CD14-positive monocyte (primary cell): ENCODE measurements around the gene SPRY4. TPM values are rescaled to one million over a fixed set of nuclear protein-coding genes. Genes with fewer than 3 reads are reported as not detected.

ENCODE experiments used
- DNase-seq, 3 donors: peaks; one replicate each; pipeline ENCODE4 v3.0.0-alpha.2; 2011 to 2022
- H2AFZ ChIP-seq: 2 replicates; pipeline ENCODE4 v1.6.0; 2012; ENCODE audit warnings: mild to moderate bottlenecking, low read depth, low read length, inconsistent platforms; ENCODE audit not compliant: insufficient read depth, poor library complexity, severe bottlenecking
- H3K27ac ChIP-seq, 2 donors: 1 replicate in 1 of 2; 2 replicates in 1 of 2; pipeline ENCODE4 v1.5.1; 2012 to 2013; ENCODE audit warnings: low read length in 2 of 2, control low read depth in 1 of 2, inconsistent platforms in 1 of 2, low read depth in 1 of 2, mild to moderate bottlenecking in 1 of 2
- H3K27me3 ChIP-seq, 2 donors: one replicate each; pipeline versions ENCODE4 v1.6.0 to v1.6.1; 2011 to 2013; ENCODE audit warnings: low read length in 2 of 2; ENCODE audit not compliant: control insufficient read depth in 2 of 2, insufficient read depth in 2 of 2
- H3K36me3 ChIP-seq, 2 donors: replicated peaks in 1 of 2; 1 replicate in 1 of 2; 2 replicates in 1 of 2; pipeline versions ENCODE4 v1.5.1 to v1.6.1; 2012 to 2013; ENCODE audit warnings: low read length in 2 of 2, control low read depth in 1 of 2, inconsistent platforms in 1 of 2, mild to moderate bottlenecking in 1 of 2; ENCODE audit not compliant: insufficient read depth in 2 of 2, control insufficient read depth in 1 of 2
- H3K4me1 ChIP-seq, 2 donors: 1 replicate in 1 of 2; 2 replicates in 1 of 2; pipeline versions ENCODE4 v1.5.1 to v1.6.1; 2012 to 2013; ENCODE audit warnings: low read length in 2 of 2, control low read depth in 1 of 2, inconsistent platforms in 1 of 2, mild to moderate bottlenecking in 1 of 2, moderate library complexity in 1 of 2; ENCODE audit not compliant: insufficient read depth in 2 of 2, control insufficient read depth in 1 of 2
- H3K4me2 ChIP-seq: replicated peaks from 2 replicates; pipeline ENCODE3; 2012; ENCODE audit warnings: low read length, moderate library complexity, mild to moderate bottlenecking; ENCODE audit not compliant: poor library complexity, severe bottlenecking; ENCODE audit errors: extremely low read depth
- H3K4me3 ChIP-seq, 3 experiments: fragments of 200-600 bp in 1 of 3; sonication (generic) in 1 of 3; replicated peaks in 1 of 3; 1 replicate in 2 of 3; 2 replicates in 1 of 3; pipeline ENCODE4 v1.5.1; 2011 to 2013; ENCODE audit warnings: low read length in 3 of 3, mild to moderate bottlenecking in 3 of 3, control low read depth in 2 of 3, low read depth in 2 of 3, inconsistent platforms in 1 of 3, moderate library complexity in 1 of 3
- H3K79me2 ChIP-seq: 2 replicates; pipeline ENCODE4 v1.6.0; 2012; ENCODE audit warnings: mild to moderate bottlenecking, control low read depth, inconsistent platforms, low read length, moderate library complexity; ENCODE audit not compliant: insufficient read depth
- H3K9ac ChIP-seq: 2 replicates; pipeline ENCODE4 v1.6.0; 2017; ENCODE audit warnings: low read length, mild to moderate bottlenecking; ENCODE audit not compliant: insufficient read depth, poor library complexity, severe bottlenecking
- H3K9me3 ChIP-seq, 2 donors: replicated peaks in 1 of 2; 1 replicate in 1 of 2; 2 replicates in 1 of 2; pipeline versions ENCODE4 v1.5.1 to v1.6.1; 2012 to 2013; ENCODE audit warnings: low read length in 2 of 2, control low read depth in 1 of 2; ENCODE audit not compliant: control insufficient read depth in 1 of 2, insufficient read depth in 1 of 2
- H4K20me1 ChIP-seq: 2 replicates; pipeline ENCODE4 v1.6.0; 2012; ENCODE audit warnings: mild to moderate bottlenecking, low read length, control low read depth, moderate library complexity; ENCODE audit not compliant: insufficient read depth
- H3K27ac Mint-ChIP-seq, 7 donors: one replicate each; pipeline ENCODE4 v1.8.0; 2020; ENCODE audit warnings: mild to moderate bottlenecking in 7 of 7, mixed read lengths in 7 of 7, moderate library complexity in 6 of 7, inconsistent platforms in 2 of 7
- H3K27me3 Mint-ChIP-seq, 3 donors: one replicate each; pipeline ENCODE4 v1.8.0; 2021 to 2022; ENCODE audit warnings: low read depth in 3 of 3, mild to moderate bottlenecking in 3 of 3, mixed read lengths in 3 of 3, moderate library complexity in 3 of 3, inconsistent platforms in 1 of 3
- H3K36me3 Mint-ChIP-seq, 2 donors: one replicate each; pipeline ENCODE4 v1.8.0; 2020; ENCODE audit warnings: mixed read lengths in 2 of 2, inconsistent platforms in 1 of 2, mild to moderate bottlenecking in 1 of 2
- H3K4me1 Mint-ChIP-seq: one replicate; pipeline ENCODE4 v1.8.0; 2020; ENCODE audit warnings: mild to moderate bottlenecking, mixed read lengths
- H3K4me3 Mint-ChIP-seq, 2 donors: one replicate each; pipeline ENCODE4 v1.8.0; 2020; ENCODE audit warnings: mild to moderate bottlenecking in 2 of 2, mixed read lengths in 2 of 2, moderate library complexity in 1 of 2
- H3K9me3 Mint-ChIP-seq, 7 donors: one replicate each; pipeline ENCODE4 v1.8.0; 2020 to 2022; ENCODE audit warnings: mixed read lengths in 7 of 7, mild to moderate bottlenecking in 6 of 7, moderate library complexity in 6 of 7, inconsistent platforms in 2 of 7
- CTCF ChIP-seq: fragments of 200-600 bp; IDR thresholded peaks from one replicate; pipeline ENCODE4 v1.8.0; 2022; ENCODE audit warnings: antibody characterized with exemption, mild to moderate bottlenecking
- WGBS: methylation state at CpG from one replicate; pipeline ENCODE4 v1.1.5; 2013; ENCODE audit warnings: missing lambda C conversion rate; ENCODE audit not compliant: insufficient coverage; 5-methylcytosine and 5-hydroxymethylcytosine counted together
- intact Hi-C, 2 donors: fragments of 100-400 bp; cut with micrococcal nuclease; formaldehyde crosslinking; loops; one replicate each; pipeline versions ENCODE4 v1.15.0 to v1.15.1; 2023
- polyA plus RNA-seq, 3 donors: library from polyadenylated mRNA; depleted of rRNA in 1 of 3; unstranded in 2 of 3; stranded (reverse) in 1 of 3; fragments of 300-500 nt in 2 of 3; fragments of >200 nt in 1 of 3; fragmentation: Illumina TruSeq in 2 of 3; gene quantifications; 1 replicate in 2 of 3; 2 replicates in 1 of 3; pipeline ENCODE4 v1.2.3, GENCODE V29; 2012 to 2021

Gene SPRY4
- polyA plus RNA-seq, 3 donors = not detected

- no peak for TF ChIP-seq CTCF
These were observed 18.7 kb downstream of the SPRY4 start for GRCh38 chr5:142306077-142306502.

GRCh38 chr5:142305211-142305610 is 19.6 kb downstream of the SPRY4 start:
- Histone ChIP-seq H3K36me3 (no peaks in the 10 kb centered on the region), H4K20me1 (no peaks in the 10 kb centered on the region), H3K9me3 (no peaks in the 10 kb centered on the region), H3K9ac (no peak overlapping the region), H3K79me2 (no peaks in the 10 kb centered on the region), H3K27ac (no peak overlapping the region), H3K27me3 (no peaks in the 10 kb centered on the region), H3K4me2 (no peak overlapping the region), H3K4me1 (no peaks in the 10 kb centered on the region), H3K4me3 (no peak overlapping the region), H2AFZ (no peak overlapping the region)
- Mint-ChIP-seq H3K4me3 (no peak overlapping the region), H3K4me1 (no peaks in the 10 kb centered on the region), H3K27ac (peak overlapping the region in 1 of 7 donors; percentile 10), H3K9me3 (no peaks in the 10 kb centered on the region), H3K27me3 (peaks cover 9 to 13% (median 10%) of the 10 kb centered on the region in 3 donors), H3K36me3 (no peaks in the 10 kb centered on the region)
- DNase-seq = no peak
- no peak for TF ChIP-seq CTCF
- intact Hi-C loops = no loop called here
- 100% methylated on average over 2 of the region's 3 CpGs for WGBS

More at GRCh38 chr5:142306077-142306502, 18.7 kb downstream of the SPRY4 start:
- Mint-ChIP-seq H3K4me1 (no peaks in the 10 kb centered on the region), H3K9me3 (peaks cover 0 to 1% (median 0%) of the 10 kb centered on the region in 7 donors), H3K27me3 (peaks cover 9 to 16% (median 9%) of the 10 kb centered on the region in 3 donors), H3K4me3 (no peak overlapping the region), H3K36me3 (no peaks in the 10 kb centered on the region), H3K27ac (no peak overlapping the region)
- DNase-seq = no peak
- intact Hi-C loops = no loop called here
- Histone ChIP-seq H3K36me3 (no peaks in the 10 kb centered on the region), H3K27me3 (no peaks in the 10 kb centered on the region), H3K9me3 (no peaks in the 10 kb centered on the region), H3K9ac (no peak overlapping the region), H2AFZ (no peak overlapping the region), H3K27ac (no peak overlapping the region), H3K4me3 (no peak overlapping the region), H3K4me1 (no peaks in the 10 kb centered on the region), H3K79me2 (no peaks in the 10 kb centered on the region), H4K20me1 (no peaks in the 10 kb centered on the region), H3K4me2 (no peak overlapping the region)
- 92% methylated on average over 2 of the region's 6 CpGs for WGBS
